Measurements from ENCODE around the gene MYH1. TPM values are rescaled to one million over a fixed set of nuclear protein-coding genes. Genes with fewer than 3 reads are reported as not detected.
A peak's percentile ranks its signal among the peaks of the same experiment; 100 is the strongest.

Gene MYH1
- total RNA-seq, 1 experiment from 2014 or later: not detected

- H3K23me2 ChIP-seq (ENCODE audit: insufficient read length, low read depth, low read length, poor library complexity, severe bottlenecking): no peaks in the 10 kb centered on the region
- H3K36me3 Mint-ChIP-seq (ENCODE audit: insufficient read depth in 1 of 3, low read depth in 3 of 3): peaks cover 0 to 4% (median 0%) of the 10 kb centered on the region in 3 experiments; a peak in 1 of 7 replicates
- H3K4me2 ChIP-seq (ENCODE audit: insufficient read depth, insufficient read length, low read length): no peak overlapping the region
- H4K20me1 ChIP-seq (ENCODE audit: control insufficient read depth, insufficient read depth, insufficient read length): no peaks in the 10 kb centered on the region
- no peak overlapping the region for H4K5ac ChIP-seq (ENCODE audit: insufficient read length, low read depth, low read length)
- H3K4ac ChIP-seq (ENCODE audit: low read depth, low read length): no peak overlapping the region
- H3T11ph ChIP-seq (ENCODE audit: low read length): no peak overlapping the region
- no peak overlapping the region for H3K56ac ChIP-seq (ENCODE audit: insufficient read length, low read depth, low read length)
- H3K14ac ChIP-seq (ENCODE audit: insufficient read depth, low read length): no peak overlapping the region
- no peak overlapping the region for H2BK5ac ChIP-seq (ENCODE audit: insufficient read length, low read length)
- TF ChIP-seq CTCF (conservative IDR thresholded peaks at IDR 0.05): peak; percentile 64
- H3K27me3 Mint-ChIP-seq (ENCODE audit: low read depth): no peaks in the 10 kb centered on the region
- H4K91ac ChIP-seq (ENCODE audit: insufficient read length, low read depth, low read length): no peak overlapping the region
- H3K79me2 ChIP-seq (ENCODE audit: insufficient read depth, low read length): no peaks in the 10 kb centered on the region
- no peaks in the 10 kb centered on the region for H3K4me1 ChIP-seq (ENCODE audit: insufficient read depth, low read length)
- no peak overlapping the region for H3K18ac ChIP-seq (ENCODE audit: insufficient read length, low read depth, low read length)
- peaks cover 0 to 3% of the 10 kb centered on the region in 2 experiments; a peak in 2 of 5 replicates for H3K9me3 Mint-ChIP-seq
- no peaks in the 10 kb centered on the region for H3K79me1 ChIP-seq (ENCODE audit: insufficient read depth, low read depth, low read length, poor library complexity, severe bottlenecking)
- WGBS (ENCODE audit: extremely low coverage, insufficient read length, low lambda C conversion rate): no CpG with 5 or more reads among the region's 4 CpGs
- no peak overlapping the region for H3K23ac ChIP-seq (ENCODE audit: insufficient read length, low read depth, low read length)
- H4K8ac ChIP-seq (replicated peaks; ENCODE audit: insufficient read length, low read depth, low read length): no peak overlapping the region
- H2BK120ac ChIP-seq (ENCODE audit: low read depth, low read length, poor library complexity, severe bottlenecking): no peak overlapping the region
- DNase-seq: no peak
- no peak overlapping the region for H2BK20ac ChIP-seq (ENCODE audit: low read depth, low read length, poor library complexity, severe bottlenecking)
- H2BK15ac ChIP-seq (ENCODE audit: low read depth, low read length): no peak overlapping the region
- no peak overlapping the region for H3K27ac Mint-ChIP-seq
- peaks cover 0 to 2% of the 10 kb centered on the region in 2 experiments; a peak in 1 of 4 replicates for H3K4me1 Mint-ChIP-seq
- H2BK12ac ChIP-seq (ENCODE audit: insufficient read length, low read depth, low read length): no peak overlapping the region
- no peak overlapping the region for H2AK5ac ChIP-seq (ENCODE audit: insufficient read length, low read length)
- H3K27me3 ChIP-seq (ENCODE audit: insufficient read depth, low read length): no peaks in the 10 kb centered on the region
- H3K9ac ChIP-seq (ENCODE audit: extremely low read depth, insufficient read length, low read length): no peak overlapping the region
- H2AFZ ChIP-seq (ENCODE audit: low read length): no peak overlapping the region
- no peak overlapping the region for H3K27ac ChIP-seq (ENCODE audit: insufficient read length, low read depth, low read length)
- no peaks in the 10 kb centered on the region for H3K9me3 ChIP-seq (ENCODE audit: control insufficient read depth, low read depth, low read length)
- H3K4me3 Mint-ChIP-seq: no peak overlapping the region
Measured at GRCh38 chr17:10463402-10463801, 54.9 kb downstream of the MYH1 start.
